ENCODE results near the gene PLA2G2A.
A peak's percentile ranks its signal among the peaks of the same experiment; 100 is the strongest.
"Not testable (repeated sequence)": the region's sequence is repeated elsewhere in the genome, so short reads cannot be mapped to it uniquely, and the experiment has no call there.

PLA2G2A gene

GRCh38 chr1:19936061-19936750 lies 43.2 kb downstream of the PLA2G2A start:
- TF ChIP-seq CTCF (IDR thresholded peaks at IDR 0.05; ENCODE audit: poor library complexity, severe bottlenecking) = no peak
- Histone ChIP-seq H3K36me3 (ENCODE audit: low read depth) (no peaks in the 10 kb centered on the region), H3K27ac (ENCODE audit: poor library complexity, severe bottlenecking) (no peak overlapping the region), H3K4me1 (ENCODE audit: insufficient read depth, poor library complexity, severe bottlenecking) (no peaks in the 10 kb centered on the region), H3K4me3 (ENCODE audit: severe bottlenecking) (no peak overlapping the region), H3K27me3 (ENCODE audit: insufficient read depth, poor library complexity, severe bottlenecking) (no peaks in the 10 kb centered on the region), H3K9me3 (ENCODE audit: severe bottlenecking) (peaks cover 2% of the 10 kb centered on the region)
- ATAC-seq (ENCODE audit: low read depth) = no peak
- DNase-seq (ENCODE audit: low spot score) = no peak

GRCh38 chr1:19934336-19934735 lies 45.1 kb downstream of the PLA2G2A start:
- Histone ChIP-seq H3K9me3 (ENCODE audit: severe bottlenecking) (peaks cover 2% of the 10 kb centered on the region), H3K27ac (ENCODE audit: poor library complexity, severe bottlenecking) (no peak overlapping the region), H3K27me3 (ENCODE audit: insufficient read depth, poor library complexity, severe bottlenecking) (no peaks in the 10 kb centered on the region), H3K4me3 (ENCODE audit: severe bottlenecking) (no peak overlapping the region), H3K4me1 (ENCODE audit: insufficient read depth, poor library complexity, severe bottlenecking) (no peaks in the 10 kb centered on the region), H3K36me3 (ENCODE audit: low read depth) (no peaks in the 10 kb centered on the region)
- TF ChIP-seq CTCF (IDR thresholded peaks at IDR 0.05; ENCODE audit: poor library complexity, severe bottlenecking) = no peak
- ATAC-seq (ENCODE audit: low read depth) (no peak), DNase-seq (ENCODE audit: low spot score) (no peak)

GRCh38 chr1:19932866-19933265 lies 46.6 kb downstream of the PLA2G2A start:
- TF ChIP-seq CTCF (IDR thresholded peaks at IDR 0.05; ENCODE audit: poor library complexity, severe bottlenecking) = no peak
- peaks cover 2% of the 10 kb centered on the region for H3K9me3 ChIP-seq (ENCODE audit: severe bottlenecking)
- H3K27ac ChIP-seq (ENCODE audit: poor library complexity, severe bottlenecking) = no peak overlapping the region
- no peak overlapping the region for H3K4me3 ChIP-seq (ENCODE audit: severe bottlenecking)
- no peaks in the 10 kb centered on the region for H3K36me3 ChIP-seq (ENCODE audit: low read depth)
- no peak for ATAC-seq (ENCODE audit: low read depth)
- no peak for DNase-seq (ENCODE audit: low spot score)
- H3K4me1 ChIP-seq (ENCODE audit: insufficient read depth, poor library complexity, severe bottlenecking) = no peaks in the 10 kb centered on the region
- H3K27me3 ChIP-seq (ENCODE audit: insufficient read depth, poor library complexity, severe bottlenecking) = no peaks in the 10 kb centered on the region

- H3K9me3 ChIP-seq (ENCODE audit: severe bottlenecking); H3K4me3 ChIP-seq (ENCODE audit: severe bottlenecking); H3K36me3 ChIP-seq (ENCODE audit: low read depth); H3K27ac ChIP-seq (ENCODE audit: poor library complexity, severe bottlenecking); DNase-seq (ENCODE audit: low spot score); H3K27me3 ChIP-seq (ENCODE audit: insufficient read depth, poor library complexity, severe bottlenecking); ATAC-seq (ENCODE audit: low read depth): not testable (repeated sequence)
- peaks cover 24% of the 10 kb centered on the region for H3K4me1 ChIP-seq (ENCODE audit: insufficient read depth, poor library complexity, severe bottlenecking)
Observed at GRCh38 chr1:19927130-19927421, 52.3 kb downstream of the PLA2G2A start.

GRCh38 chr1:19926296-19927129 lies 52.9 kb downstream of the PLA2G2A start:
- Histone ChIP-seq H3K4me3 (ENCODE audit: severe bottlenecking) (no peak overlapping the region), H3K36me3 (ENCODE audit: low read depth) (no peaks in the 10 kb centered on the region), H3K27ac (ENCODE audit: poor library complexity, severe bottlenecking) (no peak overlapping the region), H3K4me1 (ENCODE audit: insufficient read depth, poor library complexity, severe bottlenecking) (peaks cover 24% of the 10 kb centered on the region), H3K9me3 (ENCODE audit: severe bottlenecking) (no peaks in the 10 kb centered on the region), H3K27me3 (ENCODE audit: insufficient read depth, poor library complexity, severe bottlenecking) (no peaks in the 10 kb centered on the region)
- no peak for DNase-seq (ENCODE audit: low spot score)
- ATAC-seq (ENCODE audit: low read depth) = peak; percentile 73
- TF ChIP-seq CTCF (IDR thresholded peaks at IDR 0.05; ENCODE audit: poor library complexity, severe bottlenecking) = no peak
